HG03103 (cell line): ENCODE results near the gene ARHGAP35.
"Not testable (repeated sequence)": the region's sequence is repeated elsewhere in the genome, so short reads cannot be mapped to it uniquely, and the experiment has no call there.

Experiments
- ATAC-seq: cut with Tn5 transposase; IDR thresholded peaks from one replicate; pipeline ENCODE4 v1.9.1; 2021; ENCODE audit warnings: low read depth; ENCODE audit not compliant: unreplicated experiment

ARHGAP35 gene

GRCh38 chr19:46842791-46843190 is 18.0 kb upstream of the ARHGAP35 start:
- ATAC-seq, result no peak

GRCh38 chr19:46844067-46844489 is 16.7 kb upstream of the ARHGAP35 start:
- ATAC-seq, result no peak

- no peak for ATAC-seq
These were observed 14.8 kb upstream of the ARHGAP35 start for GRCh38 chr19:46845959-46846459.

GRCh38 chr19:46847528-46847927 is 13.3 kb upstream of the ARHGAP35 start:
- no peak for ATAC-seq

GRCh38 chr19:46848389-46848788 is 12.4 kb upstream of the ARHGAP35 start:
- no peak for ATAC-seq

GRCh38 chr19:46849610-46850009 is 11.2 kb upstream of the ARHGAP35 start:
- no peak for ATAC-seq

GRCh38 chr19:46850228-46851203 is 10.3 kb upstream of the ARHGAP35 start, which contains the start of gene AP2S1:
Gene AP2S1 (minus strand): TSS chr19:46850846. CDS start chr19:46850766, 80 bp downstream.
- ATAC-seq, result peak; percentile 90

- no peak for ATAC-seq
These were observed 8.0 kb upstream of the ARHGAP35 start for GRCh38 chr19:46852830-46853229.

GRCh38 chr19:46854698-46855097 is 6.1 kb upstream of the ARHGAP35 start:
- not testable (repeated sequence) for ATAC-seq

GRCh38 chr19:46856062-46857022 is 4.5 kb upstream of the ARHGAP35 start:
- peak; percentile 46 for ATAC-seq

GRCh38 chr19:46859637-46860124 is 1.1 kb upstream of the ARHGAP35 start:
- no peak for ATAC-seq

GRCh38 chr19:46860125-46860845 is 512 bp upstream of the ARHGAP35 start:
- ATAC-seq, result peak; percentile 62

- ATAC-seq, result no peak
These were observed 1.1 kb downstream of the ARHGAP35 start for GRCh38 chr19:46861691-46862502.

GRCh38 chr19:46862503-46862834 is 1.7 kb downstream of the ARHGAP35 start:
- no peak for ATAC-seq

- no peak for ATAC-seq
These were observed 2.3 kb downstream of the ARHGAP35 start for GRCh38 chr19:46862974-46863632.

GRCh38 chr19:46863818-46864629 is 3.2 kb downstream of the ARHGAP35 start:
- ATAC-seq, result no peak

GRCh38 chr19:46866407-46867136 is 5.8 kb downstream of the ARHGAP35 start:
- no peak for ATAC-seq
